ENCODE data around the gene RNF224.

DNA sequence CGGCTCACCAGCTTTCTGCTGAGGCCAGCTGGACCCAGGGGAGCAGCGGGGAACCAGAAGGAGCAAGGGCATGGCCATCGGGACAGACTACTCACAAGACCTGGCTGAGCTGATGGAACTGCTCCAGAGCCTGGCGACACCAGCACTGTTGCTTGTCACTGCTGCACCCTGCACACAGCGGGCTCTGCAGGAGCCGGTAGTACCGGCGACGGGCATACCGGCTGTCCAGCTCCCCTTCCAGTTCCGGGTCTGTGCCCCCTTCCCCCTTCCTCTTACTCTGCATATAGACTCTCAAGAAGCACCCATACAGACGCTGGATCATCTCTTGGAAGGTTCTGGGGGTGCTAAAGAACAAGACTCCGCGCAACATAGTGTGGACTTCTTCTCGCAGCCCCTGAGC is 39.9 kb upstream of the RNF224 start:
- TF ChIP-seq KDM1A (IDR thresholded peaks at IDR 0.05; ENCODE audit: borderline replicate concordance): no peak
- TF ChIP-seq EP300 (IDR thresholded peaks at IDR 0.05; ENCODE audit: borderline replicate concordance in 1 of 2, control insufficient read depth in 1 of 2, low read depth in 2 of 2, low read length in 2 of 2): no peak

Data from GM12878 (cell line).